ENCODE results near the gene STRA6. TPM values are rescaled to one million over a fixed set of nuclear protein-coding genes. Genes with fewer than 3 reads are reported as not detected.

The STRA6 gene
- total and polyA plus RNA-seq, 2 donors (not counting 1 experiment from before 2014, with no cell fraction given), result not detected

DNA sequence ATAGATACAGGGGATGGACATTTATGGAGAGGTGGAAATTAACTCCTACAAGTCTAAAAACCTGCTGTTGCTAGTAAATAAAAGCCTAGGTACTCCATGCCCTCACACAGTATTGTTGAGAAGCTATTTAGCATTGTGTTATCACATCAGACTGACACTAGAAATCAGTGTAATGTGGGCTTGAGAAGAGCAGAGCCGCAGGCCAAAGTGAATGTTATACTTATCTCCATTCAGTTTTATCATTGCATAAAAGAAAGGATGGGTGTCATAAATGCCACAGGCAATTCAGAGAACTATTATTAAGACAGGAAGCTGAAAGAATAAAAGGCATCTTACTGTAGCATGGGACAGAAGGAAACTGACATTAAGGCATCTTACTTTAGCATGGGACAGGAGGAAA, 42.8 kb downstream of the STRA6 start:
- H3K79me2 ChIP-seq (ENCODE audit: control insufficient read depth, insufficient read depth, low read length), result no peaks in the 10 kb centered on the region
- H3K4me2 ChIP-seq (replicated peaks; ENCODE audit: low read depth, low read length, poor library complexity, severe bottlenecking), result no peak overlapping the region
- WGBS (ENCODE audit: insufficient coverage), result no CpG with 5 or more reads among the region's 1 CpG
- no peak for ATAC-seq (ENCODE audit: low read depth)
- TF ChIP-seq, protein P1, sequence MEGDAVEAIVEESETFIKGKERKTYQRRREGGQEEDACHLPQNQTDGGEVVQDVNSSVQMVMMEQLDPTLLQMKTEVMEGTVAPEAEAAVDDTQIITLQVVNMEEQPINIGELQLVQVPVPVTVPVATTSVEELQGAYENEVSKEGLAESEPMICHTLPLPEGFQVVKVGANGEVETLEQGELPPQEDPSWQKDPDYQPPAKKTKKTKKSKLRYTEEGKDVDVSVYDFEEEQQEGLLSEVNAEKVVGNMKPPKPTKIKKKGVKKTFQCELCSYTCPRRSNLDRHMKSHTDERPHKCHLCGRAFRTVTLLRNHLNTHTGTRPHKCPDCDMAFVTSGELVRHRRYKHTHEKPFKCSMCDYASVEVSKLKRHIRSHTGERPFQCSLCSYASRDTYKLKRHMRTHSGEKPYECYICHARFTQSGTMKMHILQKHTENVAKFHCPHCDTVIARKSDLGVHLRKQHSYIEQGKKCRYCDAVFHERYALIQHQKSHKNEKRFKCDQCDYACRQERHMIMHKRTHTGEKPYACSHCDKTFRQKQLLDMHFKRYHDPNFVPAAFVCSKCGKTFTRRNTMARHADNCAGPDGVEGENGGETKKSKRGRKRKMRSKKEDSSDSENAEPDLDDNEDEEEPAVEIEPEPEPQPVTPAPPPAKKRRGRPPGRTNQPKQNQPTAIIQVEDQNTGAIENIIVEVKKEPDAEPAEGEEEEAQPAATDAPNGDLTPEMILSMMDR (IDR thresholded peaks at IDR 0.05), result no peak
- no peak for TF ChIP-seq EZH2 (IDR thresholded peaks at IDR 0.05; ENCODE audit: borderline replicate concordance, insufficient read depth, low read depth, low read length, poor library complexity, severe bottlenecking)
- peaks cover 10% of the 10 kb centered on the region for H3K4me1 Mint-ChIP-seq
- H3K27ac ChIP-seq (ENCODE audit: low read length in 2 of 2), result no peak overlapping the region
- POLR2A ChIA-PET, result no interaction called here
- intact Hi-C loops (cut with micrococcal nuclease), result no loop called here
- no peak overlapping the region for H2AFZ ChIP-seq (ENCODE audit: insufficient read depth, low read depth, low read length, poor library complexity, severe bottlenecking)
- no peak overlapping the region for H3K9ac ChIP-seq (ENCODE audit: low read length)
- CTCF ChIA-PET, result interaction anchor here (0.9 kb wide), 1 partner anchor 32 kb away, joined by 3 read pairs; no protein-coding TSS in a partner anchor
- H3K27ac Mint-ChIP-seq, result no peak overlapping the region
- no peaks in the 10 kb centered on the region for H4K20me1 ChIP-seq (ENCODE audit: control insufficient read depth, insufficient read depth, low read length, poor library complexity, severe bottlenecking)
- peaks cover 0 to 4% (median 0%) of the 10 kb centered on the region in 3 donors for H3K9me3 ChIP-seq (ENCODE audit: control extremely low read depth in 1 of 3, control insufficient read depth in 2 of 3, insufficient read depth in 1 of 3, low read length in 2 of 3)
- H3K27me3 Mint-ChIP-seq, result peaks cover 33% of the 10 kb centered on the region
- peaks cover 0 to 18% (median 4%) of the 10 kb centered on the region in 4 experiments for H3K27me3 ChIP-seq (replicated peaks in 1 of 4; ENCODE audit: control extremely low read depth in 1 of 4, control insufficient read depth in 3 of 4, insufficient read depth in 4 of 4, low read length in 3 of 4)
- no peak overlapping the region for H3K4me3 ChIP-seq (ENCODE audit: control extremely low read depth in 1 of 5, extremely low read depth in 1 of 5, insufficient read depth in 1 of 5, low read depth in 2 of 5, low read length in 4 of 5)
- DNase-seq, result no peak
- H3K4me3 Mint-ChIP-seq, result no peak overlapping the region
- peaks cover 2% of the 10 kb centered on the region for H3K9me3 Mint-ChIP-seq (ENCODE audit: insufficient read depth)
- H3K4me1 ChIP-seq (ENCODE audit: control insufficient read depth in 2 of 2, insufficient read depth in 2 of 2, low read length in 2 of 2), result peaks cover 0 to 5% of the 10 kb centered on the region in 2 donors
- H3K36me3 ChIP-seq (replicated peaks in 1 of 2; ENCODE audit: control extremely low read depth in 1 of 2, control insufficient read depth in 1 of 2, extremely low read depth in 1 of 2, insufficient read depth in 2 of 2, low read length in 1 of 2), result no peaks in the 10 kb centered on the region

DNA sequence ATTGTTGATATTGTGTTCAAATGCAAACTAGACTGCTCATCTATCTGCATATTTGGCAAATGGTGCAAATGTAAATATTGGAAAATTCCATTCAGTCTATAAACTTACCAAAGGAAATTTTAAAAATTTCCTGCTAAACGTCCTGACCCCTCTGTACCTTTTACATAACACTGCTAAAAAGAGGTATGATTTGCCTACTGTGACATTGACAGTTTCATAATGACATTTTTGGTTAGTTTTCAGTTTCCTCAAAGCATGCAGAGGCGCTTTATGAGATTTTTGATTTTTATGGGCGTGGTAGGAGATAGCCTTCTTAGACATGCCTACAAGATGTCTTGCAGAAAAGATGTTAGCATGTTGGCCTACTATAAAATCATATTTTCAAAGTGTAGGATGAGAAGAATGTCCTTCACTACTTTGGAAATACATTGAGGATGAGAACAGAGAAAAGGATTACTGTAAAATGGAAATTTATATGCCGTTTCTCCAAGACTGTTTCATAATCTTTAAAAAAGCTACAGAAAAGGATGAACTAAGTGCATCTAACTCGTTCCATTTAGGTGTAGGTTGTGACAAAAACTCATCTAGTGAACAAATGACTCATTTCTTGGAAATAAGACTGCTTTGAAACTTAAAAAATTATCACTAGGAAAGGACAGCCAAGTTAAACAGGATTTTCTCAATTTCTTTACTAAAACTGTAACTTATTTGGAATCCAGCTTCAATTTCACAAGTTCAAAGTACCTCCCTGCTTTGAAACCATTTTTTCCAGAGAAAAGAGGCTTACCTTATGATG, 43.5 kb downstream of the STRA6 start:
- H3K27ac ChIP-seq (ENCODE audit: low read length in 2 of 2), result no peak overlapping the region
- ATAC-seq (ENCODE audit: low read depth), result no peak
- WGBS (ENCODE audit: insufficient coverage), result no CpG with 5 or more reads among the region's 5 CpGs
- peaks cover 2% of the 10 kb centered on the region for H3K9me3 Mint-ChIP-seq (ENCODE audit: insufficient read depth)
- peaks cover 33% of the 10 kb centered on the region for H3K27me3 Mint-ChIP-seq
- no peak overlapping the region for H3K4me3 ChIP-seq (ENCODE audit: control extremely low read depth in 1 of 5, extremely low read depth in 1 of 5, insufficient read depth in 1 of 5, low read depth in 2 of 5, low read length in 4 of 5)
- no peak for TF ChIP-seq EZH2 (IDR thresholded peaks at IDR 0.05; ENCODE audit: borderline replicate concordance, insufficient read depth, low read depth, low read length, poor library complexity, severe bottlenecking)
- TF ChIP-seq, protein P1 (IDR thresholded peaks at IDR 0.05), result no peak
- intact Hi-C loops (cut with micrococcal nuclease), result no loop called here
- DNase-seq, result no peak
- CTCF ChIA-PET, result interaction anchor here (0.9 kb wide), 1 partner anchor 31 kb away, joined by 3 read pairs; no protein-coding TSS in a partner anchor
- no peaks in the 10 kb centered on the region for H3K79me2 ChIP-seq (ENCODE audit: control insufficient read depth, insufficient read depth, low read length)
- POLR2A ChIA-PET, result no interaction called here
- H3K4me3 Mint-ChIP-seq, result no peak overlapping the region
- H3K4me1 Mint-ChIP-seq, result peaks cover 10% of the 10 kb centered on the region
- H2AFZ ChIP-seq (ENCODE audit: insufficient read depth, low read depth, low read length, poor library complexity, severe bottlenecking), result no peak overlapping the region
- no peaks in the 10 kb centered on the region for H4K20me1 ChIP-seq (ENCODE audit: control insufficient read depth, insufficient read depth, low read length, poor library complexity, severe bottlenecking)
- H3K4me2 ChIP-seq (replicated peaks; ENCODE audit: low read depth, low read length, poor library complexity, severe bottlenecking), result no peak overlapping the region
- no peak overlapping the region for H3K27ac Mint-ChIP-seq
- peaks cover 0 to 5% of the 10 kb centered on the region in 2 donors for H3K4me1 ChIP-seq (ENCODE audit: control insufficient read depth in 2 of 2, insufficient read depth in 2 of 2, low read length in 2 of 2)
- no peaks in the 10 kb centered on the region for H3K9me3 ChIP-seq (ENCODE audit: control extremely low read depth in 1 of 3, control insufficient read depth in 2 of 3, insufficient read depth in 1 of 3, low read length in 2 of 3)
- H3K9ac ChIP-seq (ENCODE audit: low read length), result no peak overlapping the region
- peaks cover 0 to 15% (median 3%) of the 10 kb centered on the region in 4 experiments for H3K27me3 ChIP-seq (replicated peaks in 1 of 4; ENCODE audit: control extremely low read depth in 1 of 4, control insufficient read depth in 3 of 4, insufficient read depth in 4 of 4, low read length in 3 of 4)
- H3K36me3 ChIP-seq (replicated peaks in 1 of 2; ENCODE audit: control extremely low read depth in 1 of 2, control insufficient read depth in 1 of 2, extremely low read depth in 1 of 2, insufficient read depth in 2 of 2, low read length in 1 of 2), result no peaks in the 10 kb centered on the region
